22Rv1 (cell line): ENCODE data around the gene TECPR2.

ENCODE experiments used
- CTCF ChIP-seq: fragments of 450-650 bp; IDR thresholded peaks from 2 replicates; pipeline ENCODE4 v1.5.1; 2017; ENCODE audit warnings: mild to moderate bottlenecking
- ZFX ChIP-seq: fragments of 450-650 bp; IDR thresholded peaks from 2 replicates; pipeline ENCODE4 v1.6.1; 2017; ENCODE audit warnings: antibody characterized with exemption, borderline replicate concordance

GRCh38 chr14:102387086-102387485 lies 24.3 kb downstream of the TECPR2 start:
- no peak for TF ChIP-seq CTCF
- no peak for TF ChIP-seq ZFX
